Neural cell (in vitro differentiated cells): ENCODE data around the gene NOX1. TPM values are rescaled to one million over a fixed set of nuclear protein-coding genes. Genes with fewer than 3 reads are reported as not detected.

Experiments used
- H2AFZ ChIP-seq: fragments of 200-600, 300-800 bp; sonication (generic), shearing (Covaris generic); 2 replicates; pipeline ENCODE4 v1.6.0; 2014; ENCODE audit warnings: low read depth, mild to moderate bottlenecking, antibody characterized with exemption, low read length, moderate library complexity
- H3F3A ChIP-seq: fragments of 200-600 bp; shearing (Covaris generic); 2 replicates; pipeline ENCODE4 v1.6.1; 2016; ENCODE audit warnings: mild to moderate bottlenecking, moderate library complexity, mixed read lengths, antibody characterized with exemption, low read length; ENCODE audit not compliant: insufficient read depth, poor library complexity, severe bottlenecking
- H3K27ac ChIP-seq: fragments of 200-600, 300-800 bp; sonication (generic), shearing (Covaris generic); 2 replicates; pipeline ENCODE4 v1.5.1; 2014; ENCODE audit warnings: mild to moderate bottlenecking, low read length, moderate library complexity
- H3K27me3 ChIP-seq: fragments of 300-800, 200-600 bp; sonication (generic), shearing (Covaris generic); 2 replicates; pipeline ENCODE4 v1.6.0; 2014; ENCODE audit warnings: mild to moderate bottlenecking, low read depth, low read length, moderate library complexity; ENCODE audit not compliant: insufficient read depth
- H3K36me3 ChIP-seq: fragments of 300-800, 200-600 bp; sonication (generic), shearing (Covaris generic); 2 replicates; pipeline ENCODE4 v1.5.1; 2014; ENCODE audit warnings: mild to moderate bottlenecking, antibody characterized with exemption, low read length, moderate library complexity; ENCODE audit not compliant: insufficient read depth
- H3K4me2 ChIP-seq: fragments of 300-800, 200-600 bp; sonication (generic), shearing (Covaris generic); 2 replicates; pipeline ENCODE4 v1.6.0; 2014; ENCODE audit warnings: mild to moderate bottlenecking, low read length
- H3K4me3 ChIP-seq: fragments of 300-800, 200-600 bp; sonication (generic), shearing (Covaris generic); 2 replicates; pipeline ENCODE4 v1.5.1; 2014; ENCODE audit warnings: mild to moderate bottlenecking, low read length, moderate library complexity
- H3K79me2 ChIP-seq: fragments of 200-600 bp; shearing (Covaris generic); replicated peaks from 2 replicates; pipeline ENCODE4 v1.6.0; 2014; ENCODE audit warnings: mild to moderate bottlenecking, low read length, moderate library complexity; ENCODE audit not compliant: insufficient read depth
- H3K9ac ChIP-seq: fragments of 300-800, 200-600 bp; sonication (generic), shearing (Covaris generic); 2 replicates; pipeline ENCODE4 v1.6.1; 2016; ENCODE audit warnings: mild to moderate bottlenecking, low read length, mixed read lengths
- H3K9me2 ChIP-seq: fragments of 200-600 bp; shearing (Covaris generic); 2 replicates; pipeline ENCODE4 v1.6.1; 2016; ENCODE audit warnings: mild to moderate bottlenecking, low read length, mixed read lengths; ENCODE audit not compliant: insufficient read depth
- H3K9me3 ChIP-seq: fragments of 200-600, 300-800 bp; sonication (generic), shearing (Covaris generic); 2 replicates; pipeline ENCODE4 v1.6.1; 2016; ENCODE audit warnings: mild to moderate bottlenecking, mixed run types, low read length, moderate library complexity, mixed read lengths
- H4K20me1 ChIP-seq: fragments of 200-600 bp; shearing (Covaris generic); 2 replicates; pipeline ENCODE4 v1.6.1; 2016; ENCODE audit warnings: mild to moderate bottlenecking, mixed run types; ENCODE audit not compliant: insufficient read depth
- EP300 ChIP-seq: fragments of 450-650 bp; conservative IDR thresholded peaks from 2 replicates; pipeline ENCODE4 v1.6.1; 2014; ENCODE audit warnings: antibody characterized with exemption, mild to moderate bottlenecking, moderate library complexity; ENCODE audit not compliant: poor library complexity, severe bottlenecking
- EZH2 ChIP-seq: fragments of 200-600, 300-800 bp; shearing (Covaris generic), sonication (generic); IDR thresholded peaks from 2 replicates; pipeline ENCODE4 v1.6.1; 2014; ENCODE audit warnings: antibody characterized with exemption, low read length, borderline replicate concordance, mild to moderate bottlenecking; ENCODE audit not compliant: insufficient read depth, poor library complexity, severe bottlenecking
- MXI1 ChIP-seq: fragments of 450-650 bp; conservative IDR thresholded peaks from 2 replicates; pipeline ENCODE4 v1.6.1; 2014; ENCODE audit warnings: antibody characterized with exemption, mild to moderate bottlenecking; ENCODE audit not compliant: poor library complexity, severe bottlenecking
- POLR2AphosphoS5 ChIP-seq: IDR thresholded peaks from 2 replicates; pipeline ENCODE4 v1.6.1; 2012
- RAD21 ChIP-seq: fragments of 450-650 bp; conservative IDR thresholded peaks from 2 replicates; pipeline ENCODE4 v1.6.1; 2014; ENCODE audit warnings: antibody characterized with exemption, mild to moderate bottlenecking, moderate library complexity
- SMC3 ChIP-seq: fragments of 450-650 bp; conservative IDR thresholded peaks from 2 replicates; pipeline ENCODE4 v1.6.1; 2014; ENCODE audit warnings: antibody characterized with exemption, mild to moderate bottlenecking, moderate library complexity; ENCODE audit not compliant: poor library complexity
- TAF1 ChIP-seq: IDR thresholded peaks from 2 replicates; pipeline ENCODE4 v1.6.1; 2012; ENCODE audit warnings: low read depth
- polyA plus RNA-seq: library from polyadenylated mRNA; depleted of rRNA; stranded (reverse); fragments of >200 nt; gene quantifications from 2 replicates; pipeline ENCODE4 v1.2.3, GENCODE V29; 2014
- TF ChIP-seq, protein P1 (sequence below): fragments of 450-650 bp; IDR thresholded peaks from 2 replicates; pipeline ENCODE4 v1.5.1; 2014; ENCODE audit warnings: antibody characterized with exemption, mild to moderate bottlenecking, moderate library complexity; ENCODE audit not compliant: poor library complexity, severe bottlenecking
- TF ChIP-seq, protein P2 (sequence below): IDR thresholded peaks from 2 replicates; pipeline ENCODE4 v1.6.1; 2012; ENCODE audit warnings: borderline replicate concordance

Gene NOX1
- polyA plus RNA-seq, 1 donor from 2014 or later: not detected

- no peaks in the 10 kb centered on the region for H3K79me2 ChIP-seq
- H3K9me3 ChIP-seq: no peaks in the 10 kb centered on the region
- no peak overlapping the region for H3K4me2 ChIP-seq
- H3K9me2 ChIP-seq: no peaks in the 10 kb centered on the region
- no peaks in the 10 kb centered on the region for H4K20me1 ChIP-seq
- H3F3A ChIP-seq: no peaks in the 10 kb centered on the region
- no peak overlapping the region for H3K27ac ChIP-seq
- no peaks in the 10 kb centered on the region for H3K36me3 ChIP-seq
- TF ChIP-seq, protein P1, sequence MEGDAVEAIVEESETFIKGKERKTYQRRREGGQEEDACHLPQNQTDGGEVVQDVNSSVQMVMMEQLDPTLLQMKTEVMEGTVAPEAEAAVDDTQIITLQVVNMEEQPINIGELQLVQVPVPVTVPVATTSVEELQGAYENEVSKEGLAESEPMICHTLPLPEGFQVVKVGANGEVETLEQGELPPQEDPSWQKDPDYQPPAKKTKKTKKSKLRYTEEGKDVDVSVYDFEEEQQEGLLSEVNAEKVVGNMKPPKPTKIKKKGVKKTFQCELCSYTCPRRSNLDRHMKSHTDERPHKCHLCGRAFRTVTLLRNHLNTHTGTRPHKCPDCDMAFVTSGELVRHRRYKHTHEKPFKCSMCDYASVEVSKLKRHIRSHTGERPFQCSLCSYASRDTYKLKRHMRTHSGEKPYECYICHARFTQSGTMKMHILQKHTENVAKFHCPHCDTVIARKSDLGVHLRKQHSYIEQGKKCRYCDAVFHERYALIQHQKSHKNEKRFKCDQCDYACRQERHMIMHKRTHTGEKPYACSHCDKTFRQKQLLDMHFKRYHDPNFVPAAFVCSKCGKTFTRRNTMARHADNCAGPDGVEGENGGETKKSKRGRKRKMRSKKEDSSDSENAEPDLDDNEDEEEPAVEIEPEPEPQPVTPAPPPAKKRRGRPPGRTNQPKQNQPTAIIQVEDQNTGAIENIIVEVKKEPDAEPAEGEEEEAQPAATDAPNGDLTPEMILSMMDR: no peak
- TF ChIP-seq TAF1 (no peak), EP300 (no peak), POLR2AphosphoS5 (no peak), EZH2 (no peak), MXI1 (no peak), RAD21 (no peak), SMC3 (no peak)
- TF ChIP-seq, protein P2, sequence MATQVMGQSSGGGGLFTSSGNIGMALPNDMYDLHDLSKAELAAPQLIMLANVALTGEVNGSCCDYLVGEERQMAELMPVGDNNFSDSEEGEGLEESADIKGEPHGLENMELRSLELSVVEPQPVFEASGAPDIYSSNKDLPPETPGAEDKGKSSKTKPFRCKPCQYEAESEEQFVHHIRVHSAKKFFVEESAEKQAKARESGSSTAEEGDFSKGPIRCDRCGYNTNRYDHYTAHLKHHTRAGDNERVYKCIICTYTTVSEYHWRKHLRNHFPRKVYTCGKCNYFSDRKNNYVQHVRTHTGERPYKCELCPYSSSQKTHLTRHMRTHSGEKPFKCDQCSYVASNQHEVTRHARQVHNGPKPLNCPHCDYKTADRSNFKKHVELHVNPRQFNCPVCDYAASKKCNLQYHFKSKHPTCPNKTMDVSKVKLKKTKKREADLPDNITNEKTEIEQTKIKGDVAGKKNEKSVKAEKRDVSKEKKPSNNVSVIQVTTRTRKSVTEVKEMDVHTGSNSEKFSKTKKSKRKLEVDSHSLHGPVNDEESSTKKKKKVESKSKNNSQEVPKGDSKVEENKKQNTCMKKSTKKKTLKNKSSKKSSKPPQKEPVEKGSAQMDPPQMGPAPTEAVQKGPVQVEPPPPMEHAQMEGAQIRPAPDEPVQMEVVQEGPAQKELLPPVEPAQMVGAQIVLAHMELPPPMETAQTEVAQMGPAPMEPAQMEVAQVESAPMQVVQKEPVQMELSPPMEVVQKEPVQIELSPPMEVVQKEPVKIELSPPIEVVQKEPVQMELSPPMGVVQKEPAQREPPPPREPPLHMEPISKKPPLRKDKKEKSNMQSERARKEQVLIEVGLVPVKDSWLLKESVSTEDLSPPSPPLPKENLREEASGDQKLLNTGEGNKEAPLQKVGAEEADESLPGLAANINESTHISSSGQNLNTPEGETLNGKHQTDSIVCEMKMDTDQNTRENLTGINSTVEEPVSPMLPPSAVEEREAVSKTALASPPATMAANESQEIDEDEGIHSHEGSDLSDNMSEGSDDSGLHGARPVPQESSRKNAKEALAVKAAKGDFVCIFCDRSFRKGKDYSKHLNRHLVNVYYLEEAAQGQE: no peak
- H3K9ac ChIP-seq: no peak overlapping the region
- H2AFZ ChIP-seq: no peak overlapping the region
- no peak overlapping the region for H3K4me3 ChIP-seq
- H3K27me3 ChIP-seq: no peaks in the 10 kb centered on the region
These were observed 31.5 kb upstream of the NOX1 start for GRCh38 chrX:100905620-100906019.

- H2AFZ ChIP-seq: no peak overlapping the region
- TF ChIP-seq EP300: no peak
- no peak for TF ChIP-seq MXI1
- TF ChIP-seq SMC3: no peak
- TF ChIP-seq TAF1: no peak
- no peak for TF ChIP-seq RAD21
- TF ChIP-seq, protein P1: no peak
- TF ChIP-seq, protein P2: no peak
- no peak for TF ChIP-seq POLR2AphosphoS5
- TF ChIP-seq EZH2: no peak
- H3K27me3 ChIP-seq: no peaks in the 10 kb centered on the region
- no peak overlapping the region for H3K9ac ChIP-seq
- H3K27ac ChIP-seq: no peak overlapping the region
- no peaks in the 10 kb centered on the region for H3K9me2 ChIP-seq
- H4K20me1 ChIP-seq: no peaks in the 10 kb centered on the region
- H3K36me3 ChIP-seq: no peaks in the 10 kb centered on the region
- no peaks in the 10 kb centered on the region for H3K9me3 ChIP-seq
- H3K4me3 ChIP-seq: no peak overlapping the region
- H3K79me2 ChIP-seq: no peaks in the 10 kb centered on the region
- no peaks in the 10 kb centered on the region for H3F3A ChIP-seq
- H3K4me2 ChIP-seq: no peak overlapping the region
These were observed 30.3 kb upstream of the NOX1 start for GRCh38 chrX:100904433-100904832.
